NAMALWA (cell line): ENCODE data around the gene C4orf50.
"Not testable (repeated sequence)": the region's sequence is repeated elsewhere in the genome, so short reads cannot be mapped to it uniquely, and the experiment has no call there.

Source experiments
- DNase-seq: peaks from one replicate; pipeline ENCODE4 v3.0.0-alpha.2; 2015; ENCODE audit warnings: low spot score

The C4orf50 gene

DNA sequence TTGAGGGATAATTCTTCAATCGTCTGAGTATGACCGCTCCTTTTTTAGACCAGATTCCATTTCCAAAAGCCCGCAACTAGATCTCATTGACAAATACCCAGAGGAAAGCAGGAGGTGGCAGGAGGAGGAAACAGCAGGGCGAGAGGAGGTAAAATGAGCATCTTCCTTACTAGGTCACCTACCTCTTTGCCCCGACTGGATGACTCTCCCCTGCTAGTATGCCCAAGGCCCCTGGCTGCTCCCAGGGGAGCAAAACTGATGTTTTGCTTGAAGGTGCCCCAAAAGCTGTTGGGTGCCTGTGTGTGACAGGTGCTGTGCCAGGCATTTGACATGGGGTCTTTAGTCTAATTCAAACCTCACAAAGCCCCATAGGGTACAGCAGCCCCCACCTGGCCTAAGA lies 48.9 kb downstream of the C4orf50 start:
- no peak for DNase-seq

DNA sequence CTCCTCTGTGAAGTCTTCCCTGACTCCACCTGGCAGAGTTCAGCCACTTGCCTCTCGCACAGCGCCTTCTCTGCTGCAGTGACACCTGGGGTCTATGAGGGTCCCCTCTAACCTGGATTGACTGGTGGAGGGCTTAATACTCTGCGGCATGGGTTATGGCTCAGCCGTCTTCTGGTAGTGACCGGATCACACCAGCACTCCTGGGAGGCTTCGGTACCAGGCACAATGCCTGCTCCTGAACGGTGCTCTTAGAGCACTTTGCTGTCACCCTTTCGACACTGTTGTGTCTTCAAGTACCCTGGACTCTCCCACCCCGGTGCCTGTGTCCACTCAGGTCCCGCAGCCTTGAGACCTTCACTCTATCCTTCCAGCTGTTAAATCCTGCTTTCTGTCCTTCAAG lies 50.0 kb downstream of the C4orf50 start:
- DNase-seq: no peak

DNA sequence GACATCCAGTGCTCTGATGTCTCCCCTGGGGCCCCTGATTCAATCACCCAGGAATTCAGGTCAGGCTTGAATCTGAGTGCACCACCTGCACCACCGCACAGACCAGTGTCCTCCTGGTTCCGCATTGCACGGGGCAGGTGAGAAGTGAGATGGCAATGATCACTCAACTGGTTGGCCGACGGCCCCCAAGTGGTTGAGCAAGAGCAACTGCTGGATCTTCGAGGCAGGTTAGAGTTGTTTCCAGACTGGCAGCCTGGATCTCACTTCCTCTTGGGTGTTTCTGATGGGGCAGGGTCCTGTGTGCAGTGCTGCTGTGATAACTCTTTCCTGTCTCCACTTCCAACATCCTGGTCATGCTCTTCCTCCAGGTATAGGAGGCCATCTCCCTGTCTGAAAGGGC lies 50.4 kb downstream of the C4orf50 start:
- DNase-seq: no peak

DNA sequence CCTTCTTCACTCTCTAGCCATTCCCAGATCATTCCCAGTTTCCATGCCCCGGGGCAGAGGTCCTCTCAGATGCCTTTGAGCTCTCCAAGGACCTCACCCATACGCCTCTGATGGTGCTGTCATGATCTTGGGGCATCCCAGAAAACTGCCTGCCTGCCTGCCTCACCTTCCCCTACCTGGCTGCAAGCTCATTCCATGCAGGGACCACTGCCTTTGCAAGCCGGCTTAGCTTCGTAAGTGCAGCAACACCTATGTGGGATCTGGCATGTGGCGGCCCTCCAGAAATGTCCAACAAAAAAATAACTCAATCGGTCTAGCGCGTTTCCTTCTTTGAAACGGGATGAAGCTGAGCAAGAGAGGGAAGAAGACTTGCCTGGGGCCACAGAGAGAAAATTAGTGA lies 53.0 kb downstream of the C4orf50 start:
- no peak for DNase-seq

DNA sequence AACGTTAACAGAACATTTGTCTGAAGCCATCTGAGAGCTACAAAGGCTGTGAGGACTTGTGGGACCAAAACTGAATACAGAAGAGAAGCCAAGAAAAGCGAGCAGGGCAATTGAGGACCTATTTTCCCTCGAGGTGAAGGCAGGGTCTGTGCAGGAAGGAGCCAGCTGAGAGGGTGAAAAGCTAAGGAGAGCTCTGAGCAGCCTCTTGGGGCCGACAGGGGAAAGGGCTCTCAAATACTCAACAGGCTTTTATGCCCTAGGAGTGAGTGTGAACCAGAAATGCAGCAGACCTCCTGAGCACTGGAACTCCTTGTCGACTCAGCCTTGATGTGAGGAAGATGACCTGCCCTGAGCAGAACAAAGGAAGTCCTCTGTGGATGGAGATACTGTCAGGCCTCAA lies 54.2 kb downstream of the C4orf50 start:
- no peak for DNase-seq

DNA sequence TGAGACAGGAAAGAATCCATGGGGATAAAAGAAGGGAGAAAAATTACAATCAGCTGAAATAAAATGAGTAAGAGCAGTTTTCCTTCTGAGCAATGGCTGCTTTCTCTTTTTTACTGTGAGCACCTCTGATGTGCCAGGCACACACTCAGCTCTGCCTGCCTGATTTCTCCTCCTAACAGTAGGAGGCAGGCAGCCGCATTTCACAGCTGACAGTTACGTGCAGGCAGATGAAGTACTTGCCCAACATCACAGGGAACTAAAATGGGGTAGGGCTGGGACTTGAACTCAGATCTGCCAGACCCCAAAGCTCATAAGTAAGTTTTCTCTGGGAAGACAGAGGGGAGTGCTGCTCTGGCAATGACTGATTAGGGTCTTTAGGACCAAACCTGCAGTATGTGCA lies 54.6 kb downstream of the C4orf50 start:
- DNase-seq: no peak

DNA sequence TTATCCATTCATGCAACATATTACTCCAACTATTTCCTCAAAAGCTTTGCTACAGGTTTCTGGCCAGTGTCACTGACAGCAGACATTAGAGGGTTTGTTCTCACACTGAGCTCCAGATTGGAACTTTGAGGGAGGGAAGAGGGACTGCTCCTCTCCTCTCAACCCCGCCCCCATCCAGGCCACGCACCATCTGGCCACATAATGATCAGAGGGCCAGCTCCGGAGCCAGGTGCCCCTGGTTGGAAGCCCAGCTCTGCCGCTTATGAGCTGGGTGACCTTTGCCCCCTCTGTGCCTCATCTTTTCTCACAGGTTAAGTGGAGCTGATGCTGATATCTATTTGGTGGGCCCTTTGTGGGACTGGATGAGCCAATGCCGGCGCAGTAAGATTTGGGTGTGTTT lies 55.8 kb downstream of the C4orf50 start:
- no peak for DNase-seq

DNA sequence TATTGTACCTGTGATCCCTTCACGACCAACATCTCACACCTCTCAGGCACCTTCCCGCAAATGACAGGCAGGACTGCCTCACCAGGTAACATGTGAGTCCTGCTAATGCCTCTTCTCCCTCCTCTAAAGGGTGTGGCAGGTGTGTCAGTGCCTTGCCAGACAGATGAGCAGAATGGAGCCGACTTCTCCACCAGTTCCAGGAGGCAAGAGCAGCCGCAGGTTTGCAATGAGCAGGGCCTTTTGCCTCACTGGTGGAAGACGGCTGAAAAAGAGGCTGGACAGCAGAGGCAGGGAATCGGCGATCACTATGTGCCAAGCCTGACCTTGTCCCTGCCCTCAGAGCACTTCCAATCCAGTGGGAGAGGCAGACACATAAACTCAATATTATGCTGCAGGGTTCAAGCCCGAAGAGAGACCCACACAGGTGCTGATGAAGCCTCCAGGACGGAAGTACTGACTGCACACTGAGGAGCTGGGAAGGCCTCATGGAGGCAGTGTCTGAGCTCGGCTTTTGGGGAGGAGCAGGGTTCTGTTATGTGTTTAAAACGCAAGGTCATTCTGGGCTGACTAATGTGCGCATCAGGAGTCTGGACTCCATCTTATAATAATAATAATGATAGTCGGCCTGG lies 57.9 kb downstream of the C4orf50 start:
- DNase-seq: no peak

DNA sequence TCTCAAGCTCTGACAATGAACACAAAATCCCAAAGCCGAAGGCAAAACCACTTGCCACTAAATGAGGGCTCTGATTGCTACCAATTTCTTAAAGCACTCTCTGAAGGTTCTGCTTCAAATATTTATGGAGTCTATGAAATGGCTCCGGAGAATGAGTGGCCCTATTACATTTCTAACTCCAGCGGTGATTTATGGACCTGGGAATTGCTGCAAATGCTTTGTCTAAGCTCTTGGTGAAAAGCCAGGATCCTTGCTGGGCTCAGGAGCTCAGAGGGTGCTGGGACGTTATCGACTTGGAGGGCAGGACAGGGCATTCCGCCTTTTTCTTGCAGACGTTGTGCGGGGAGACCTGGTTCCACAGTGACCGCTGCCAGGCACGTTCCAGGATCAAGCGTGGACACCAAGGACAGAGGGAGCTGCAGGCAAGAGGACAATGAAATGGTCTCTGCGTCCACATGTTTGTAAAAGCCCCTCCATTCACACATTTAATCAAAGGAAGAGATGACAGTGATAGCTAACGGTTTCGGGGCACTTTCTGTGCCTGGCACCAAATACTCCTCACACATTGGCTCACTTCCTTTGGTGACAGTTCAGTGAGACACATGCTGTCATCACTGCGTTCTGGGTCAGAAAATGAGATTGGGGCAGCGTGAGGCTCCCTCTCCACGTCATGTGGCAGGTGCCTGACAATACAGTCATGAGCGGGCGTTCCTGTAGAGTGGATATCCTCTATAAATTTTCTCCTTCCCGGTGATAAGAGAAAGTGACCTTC lies 58.8 kb downstream of the C4orf50 start:
- no peak for DNase-seq

DNA sequence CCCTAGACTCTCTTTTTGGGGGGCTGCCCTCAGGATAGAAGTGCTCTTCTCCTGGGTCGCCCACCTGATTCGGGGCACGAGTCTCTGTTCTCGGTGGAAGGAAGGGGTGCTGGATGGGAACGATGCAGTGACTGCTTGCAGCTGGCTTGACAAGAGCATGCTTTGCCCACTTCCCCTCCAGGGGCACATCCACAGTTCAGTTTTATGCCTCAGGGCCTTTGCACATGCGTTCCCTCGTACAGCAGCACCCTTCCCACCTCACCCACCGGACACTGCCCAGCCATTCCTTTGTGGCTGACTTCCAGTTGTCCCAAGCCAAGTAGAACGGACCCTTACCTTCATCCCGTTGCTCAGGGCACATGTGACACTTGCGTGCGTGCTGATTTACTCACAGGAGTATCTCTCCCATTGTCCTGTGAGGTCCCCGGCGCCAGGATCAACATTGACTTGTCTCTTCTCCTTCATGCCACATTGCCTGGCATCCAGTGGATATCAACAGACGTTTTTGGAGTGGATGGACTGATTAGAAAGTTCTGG lies 60.0 kb downstream of the C4orf50 start:
- no peak for DNase-seq

DNA sequence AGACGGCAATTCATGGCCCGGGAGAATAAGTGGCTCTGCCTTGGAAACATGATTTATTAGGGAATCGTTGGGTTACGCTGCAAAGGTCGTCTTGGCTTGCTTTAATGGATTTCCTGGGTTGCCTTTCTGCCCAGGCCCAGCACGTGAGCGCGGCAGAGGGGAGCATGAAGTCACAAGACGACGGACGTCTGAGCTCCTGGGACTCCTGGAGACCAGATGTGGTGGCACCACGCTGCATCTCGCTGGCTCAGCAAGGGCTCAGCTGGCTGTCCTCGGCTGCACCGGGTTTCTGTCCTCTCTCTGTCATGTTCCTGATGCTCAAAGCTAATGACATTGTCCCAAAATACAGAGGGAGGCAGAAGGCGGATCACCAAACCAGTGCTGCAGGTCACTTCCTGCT lies 61.2 kb downstream of the C4orf50 start:
- no peak for DNase-seq

DNA sequence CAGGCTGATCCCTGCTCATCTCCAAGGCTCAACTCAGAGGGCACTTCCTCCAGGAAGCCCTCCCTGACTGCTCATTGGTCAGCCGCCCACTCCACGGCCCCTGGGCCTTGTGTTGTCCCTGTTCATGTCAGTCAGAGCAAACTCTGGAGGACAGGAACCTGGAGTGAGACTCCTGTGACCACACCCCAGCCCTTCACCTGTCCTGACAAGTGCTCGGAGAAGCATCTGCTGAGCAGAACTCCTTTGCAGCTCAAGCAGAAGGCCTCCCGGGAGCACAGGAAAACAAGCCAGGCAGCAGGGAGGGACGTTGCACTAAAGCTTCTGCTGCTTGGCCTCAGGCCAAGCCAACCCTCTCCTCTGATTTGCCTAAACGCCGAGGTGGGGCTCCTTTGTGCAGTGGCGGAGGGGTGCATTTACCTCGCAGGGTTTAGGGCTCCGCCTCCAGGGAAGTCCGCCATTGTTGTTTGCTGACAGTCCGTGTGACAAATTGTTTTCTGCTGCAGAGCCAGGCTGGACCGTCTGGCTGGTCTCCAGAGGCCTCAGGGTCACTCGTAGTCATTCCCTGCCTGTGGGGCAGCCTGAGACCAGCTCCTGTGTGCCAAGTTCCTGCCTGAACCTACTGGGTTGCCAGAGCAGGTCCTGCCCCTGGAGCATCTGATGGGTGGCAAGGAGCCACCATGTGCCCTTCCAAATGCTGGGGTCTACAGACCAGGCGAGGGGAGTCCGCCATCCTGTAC lies 61.8 kb downstream of the C4orf50 start:
- no peak for DNase-seq

DNA sequence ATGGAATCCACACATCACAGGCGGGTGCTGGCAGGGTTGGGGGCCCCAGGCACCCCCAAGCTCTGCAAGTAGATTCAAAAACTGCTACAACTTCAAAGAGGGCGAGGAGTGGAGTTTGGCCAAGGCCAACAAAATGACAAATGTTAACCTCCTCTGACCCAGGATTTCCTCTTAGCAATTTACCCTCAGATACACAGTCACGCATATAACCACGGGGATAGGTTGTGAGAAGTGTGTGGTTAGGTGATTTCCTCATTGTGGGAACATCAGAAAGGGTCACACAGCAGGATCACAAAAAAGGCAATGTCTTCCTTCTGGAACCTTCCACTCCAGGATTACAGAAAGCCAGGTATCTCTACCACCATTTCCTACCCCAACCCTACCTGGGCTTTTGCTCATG lies 62.4 kb downstream of the C4orf50 start:
- no peak for DNase-seq

DNA sequence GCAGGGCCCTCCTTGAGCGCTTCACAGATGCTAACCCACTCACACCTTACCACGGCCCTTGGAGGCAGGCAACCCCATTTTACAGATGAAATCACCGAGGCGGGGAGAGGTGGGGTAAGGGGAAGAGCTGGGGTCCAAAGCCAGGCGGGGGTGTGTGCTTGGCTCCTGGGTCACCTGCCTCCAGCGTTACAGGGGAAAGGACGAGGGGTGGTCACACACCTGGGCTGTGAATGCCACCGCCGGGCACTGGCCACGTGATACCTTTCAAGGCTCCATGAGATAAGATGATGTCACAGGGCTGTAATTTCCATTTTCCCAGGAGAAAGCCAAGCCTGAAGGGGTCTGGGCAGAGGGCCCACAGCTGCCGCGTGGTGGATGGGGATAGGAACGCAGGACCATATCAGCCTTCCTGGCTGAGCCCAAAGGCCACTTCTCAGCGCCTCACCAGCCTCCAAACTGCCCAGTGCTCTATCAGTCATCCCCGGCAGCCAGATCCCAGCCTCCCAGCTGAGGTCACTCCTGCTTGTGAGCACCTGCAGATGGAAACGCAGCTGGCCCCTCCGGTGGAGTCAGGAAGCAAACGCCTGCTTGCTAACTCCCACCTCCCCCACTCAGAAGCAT lies 62.9 kb downstream of the C4orf50 start:
- DNase-seq: no peak

DNA sequence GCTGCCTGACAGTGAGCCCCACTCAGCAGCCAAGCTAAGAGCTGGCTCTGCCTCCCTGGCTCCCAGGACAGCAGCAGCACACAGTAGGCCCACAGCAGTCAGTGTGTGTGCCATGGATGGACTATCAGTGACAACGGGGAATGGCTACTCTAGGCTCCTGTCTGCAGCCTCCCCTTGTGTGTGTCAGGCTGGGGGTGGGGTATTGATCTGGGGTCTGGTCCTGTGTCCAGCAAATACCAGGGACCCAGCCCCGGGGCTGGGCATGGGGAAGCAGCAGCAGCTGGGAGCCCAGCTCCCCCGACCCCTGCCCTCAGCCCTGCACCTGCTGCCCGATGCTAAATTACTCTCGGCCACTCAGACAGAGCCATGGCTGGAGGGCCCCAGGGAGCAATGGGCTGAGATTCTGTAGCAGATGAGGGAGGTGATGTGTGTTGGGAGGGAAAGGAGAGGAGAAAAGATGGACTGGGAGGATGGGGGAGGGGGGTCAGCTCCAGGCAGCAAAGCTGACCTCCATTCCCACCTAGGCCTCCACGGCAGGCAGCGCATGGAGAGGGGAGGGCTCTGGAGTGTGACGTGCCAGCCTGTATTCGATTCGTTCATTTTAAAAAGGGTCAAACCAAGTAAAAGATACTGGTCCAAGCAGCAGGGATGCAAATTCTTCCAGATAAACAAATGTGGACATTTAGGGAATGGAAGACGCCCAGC lies 64.0 kb downstream of the C4orf50 start:
- no peak for DNase-seq

DNA sequence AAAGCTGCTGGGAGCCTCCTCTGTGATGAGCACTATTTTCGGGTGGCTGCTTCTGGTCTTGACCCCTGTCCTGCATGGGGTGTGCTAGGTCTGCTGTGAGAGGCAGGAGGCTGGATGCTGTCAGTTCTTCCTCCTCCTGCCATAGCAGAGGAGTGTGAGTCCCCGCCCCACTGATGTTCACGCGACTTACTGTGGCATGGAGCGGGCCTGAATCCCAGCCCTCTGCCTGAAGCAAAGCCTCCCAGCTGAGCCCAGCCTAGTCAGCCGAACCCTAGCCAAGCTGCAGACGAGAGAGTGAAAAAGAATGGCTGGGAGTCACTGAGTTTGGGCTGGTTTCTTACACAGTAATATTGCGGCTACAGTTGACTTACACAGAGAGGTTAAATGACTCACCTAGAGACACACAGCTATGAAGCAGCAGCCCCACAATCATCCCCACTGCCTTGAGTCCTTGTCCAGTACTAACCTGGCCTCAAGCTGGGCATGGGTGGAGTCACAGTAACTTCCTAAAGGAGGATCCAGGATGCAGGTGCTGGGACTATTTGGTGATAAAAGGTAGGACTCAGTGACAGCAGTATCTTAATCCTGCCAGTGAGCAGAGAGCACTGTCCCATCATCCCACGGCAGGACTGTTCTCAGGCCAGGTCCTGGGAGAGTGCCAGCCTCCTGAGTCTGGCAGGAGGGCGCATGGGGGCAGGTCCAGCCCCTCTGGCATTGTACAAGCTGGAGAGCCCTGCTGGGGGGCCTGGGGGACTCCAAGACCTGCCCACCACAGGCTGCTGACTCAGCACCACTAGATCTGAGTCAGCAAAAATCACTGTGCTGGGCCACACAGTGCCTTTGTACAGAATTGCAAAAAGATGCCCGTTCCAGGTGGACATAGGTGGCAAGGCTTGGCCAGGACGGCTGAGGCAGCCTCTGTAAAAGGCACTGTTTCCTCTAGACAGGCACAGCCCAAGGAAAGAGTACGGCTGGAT lies 65.0 kb downstream of the C4orf50 start:
- DNase-seq: no peak

DNA sequence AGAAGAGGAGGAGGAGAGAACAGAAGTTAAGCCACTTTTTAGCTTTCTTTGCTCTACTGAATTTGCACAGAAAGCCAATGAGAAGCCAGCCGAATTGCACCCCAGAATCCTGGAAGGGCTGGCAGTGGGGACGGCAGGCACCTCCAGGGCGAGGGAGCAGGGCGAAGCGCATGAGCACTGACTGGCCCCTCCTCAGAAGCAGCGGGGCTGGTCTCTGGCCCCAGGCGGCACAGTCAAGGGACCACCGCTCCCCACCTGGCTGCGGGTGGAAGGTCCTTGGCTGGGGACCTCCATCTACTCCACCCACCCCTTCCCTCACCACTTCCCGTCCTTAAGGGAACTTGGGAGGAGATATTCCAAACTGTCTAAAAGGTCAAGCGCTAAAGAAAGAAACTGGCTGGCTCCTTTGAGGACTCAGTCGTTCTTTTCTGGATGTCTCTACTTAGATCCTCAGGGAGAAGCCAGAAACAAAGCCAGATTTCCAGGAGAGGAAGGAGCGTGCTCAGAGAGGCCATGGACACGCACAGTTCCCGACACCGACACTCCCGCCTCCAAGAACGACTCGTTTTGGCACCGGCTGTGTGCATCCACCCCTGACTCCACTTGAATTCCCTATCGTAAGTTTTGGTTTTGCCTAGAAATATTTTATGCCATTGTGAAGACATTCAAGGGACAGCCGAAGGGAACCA lies 65.8 kb downstream of the C4orf50 start:
- DNase-seq: no peak

DNA sequence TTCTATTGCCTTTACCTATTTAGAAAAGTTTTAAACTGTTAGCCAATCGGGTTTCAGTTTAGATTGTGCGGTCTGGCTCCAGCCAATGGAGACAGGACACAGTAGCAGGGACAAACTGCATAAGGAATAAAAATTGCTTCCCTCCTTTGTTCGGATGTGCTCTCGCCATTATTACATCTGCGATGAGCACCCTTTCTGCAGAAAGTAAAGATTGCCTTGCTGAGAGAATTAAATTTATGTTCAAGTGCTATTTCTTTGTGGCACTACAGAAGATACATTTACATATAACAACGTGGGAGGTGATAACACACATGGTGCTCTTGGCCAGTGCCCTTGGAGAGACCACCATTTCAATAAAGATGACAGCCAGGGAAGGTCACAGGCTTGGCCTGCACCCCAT lies 71.6 kb downstream of the C4orf50 start:
- DNase-seq: not testable (repeated sequence)

DNA sequence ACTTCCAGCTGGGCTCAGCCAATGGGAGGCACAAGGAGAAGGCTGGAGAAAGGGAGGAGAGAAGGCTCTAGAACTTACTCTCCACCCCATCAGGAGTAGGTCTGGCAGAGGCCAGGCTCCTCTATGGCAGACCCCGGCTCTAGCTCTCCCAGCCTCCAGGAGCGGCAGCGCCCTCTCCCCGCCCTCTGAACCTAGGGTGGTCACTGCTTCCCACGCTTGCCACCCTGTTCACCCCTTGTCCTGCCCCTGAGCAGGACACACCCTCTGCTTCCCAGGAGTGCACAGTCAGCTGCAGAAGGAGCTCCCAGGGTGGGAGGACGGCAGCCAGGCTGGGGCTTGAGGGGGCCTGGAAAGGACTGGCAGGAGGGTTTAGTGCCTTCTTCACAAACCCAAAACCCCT lies 72.3 kb downstream of the C4orf50 start:
- DNase-seq: no peak

DNA sequence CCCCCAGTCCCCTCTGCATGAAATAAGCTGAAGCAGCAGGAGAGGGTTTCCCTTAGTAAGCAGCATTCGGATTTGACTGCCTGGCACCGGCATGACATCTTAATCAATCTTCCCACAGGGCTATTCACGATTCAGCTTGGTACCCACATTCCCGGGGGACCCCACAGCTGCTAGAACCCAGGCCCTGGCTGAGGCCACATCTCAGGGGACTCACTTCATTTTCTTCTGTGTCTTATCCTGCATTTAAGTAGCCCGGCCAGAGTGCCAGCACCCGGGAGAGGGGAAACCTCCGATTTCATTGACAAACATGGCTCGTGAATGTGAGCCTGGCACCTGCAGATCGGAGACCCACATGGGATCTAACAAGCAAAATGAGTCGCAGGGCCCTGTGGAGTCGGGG lies 73.1 kb downstream of the C4orf50 start:
- DNase-seq: no peak
